Colonic mucosa (tissue), 4 donors: Measurements from ENCODE around the gene CNRIP1. TPM values are rescaled to one million over a fixed set of nuclear protein-coding genes. Genes with fewer than 3 reads are reported as not detected.

Source experiments
- DNase-seq: peaks from one replicate; pipeline ENCODE4 v3.0.0-alpha.2; 2020
- H3K27ac ChIP-seq: fragments of 200-600 bp; one replicate; pipeline ENCODE4 v1.8.0; 2021
- H3K27me3 ChIP-seq: fragments of 200-600 bp; one replicate; pipeline ENCODE4 v1.8.0; 2021
- H3K36me3 ChIP-seq: fragments of 200-600 bp; one replicate; pipeline ENCODE4 v1.8.0; 2021
- H3K4me1 ChIP-seq: fragments of 200-600 bp; one replicate; pipeline ENCODE4 v1.8.0; 2021; ENCODE audit warnings: mild to moderate bottlenecking
- H3K4me3 ChIP-seq: fragments of 200-600 bp; one replicate; pipeline ENCODE4 v1.8.0; 2021
- H3K9ac ChIP-seq, 2 donors: one replicate each; pipeline ENCODE4 v1.7.0; 2013; ENCODE audit warnings: control low read depth in 2 of 2, low read depth in 2 of 2, low read length in 2 of 2
- H3K9me3 ChIP-seq: fragments of 200-600 bp; one replicate; pipeline ENCODE4 v1.8.0; 2021
- CTCF ChIP-seq: fragments of 200-600 bp; IDR thresholded peaks from one replicate; pipeline ENCODE4 v1.8.0; 2022; ENCODE audit warnings: antibody characterized with exemption, mild to moderate bottlenecking
- intact Hi-C: fragments of 100-400 bp; cut with DNase I; formaldehyde crosslinking; loops from one replicate; pipeline ENCODE4 v1.14.1; 2022
- total RNA-seq, 2 donors: library from RNA; stranded (reverse); fragmentation: NEBNext Ultra II Directional in 1 of 2; extraction: Animal tissue kit (Norgen Biotek cat#: 25700) in 1 of 2; gene quantifications; one replicate each; pipeline ENCODE4 v1.2.1, GENCODE V29; 2021
- donor health status: healthy.
- donor health status: DM: no; HTN: no; CAD: no.
- donor health status: DM: no; HTN: no; CAD: no.

The CNRIP1 gene
- total RNA-seq, 2 donors from 2014 or later, result 2.5 to 6.4 TPM

GRCh38 chr2:68328901-68329300 lies 9.2 kb upstream of the CNRIP1 start:
- H3K4me3 ChIP-seq, result no peak overlapping the region
- no peak overlapping the region for H3K27ac ChIP-seq
- no peak for TF ChIP-seq CTCF
- no peaks in the 10 kb centered on the region for H3K9me3 ChIP-seq
- DNase-seq, result no peak
- H3K27me3 ChIP-seq, result no peaks in the 10 kb centered on the region
- no peaks in the 10 kb centered on the region for H3K36me3 ChIP-seq
- intact Hi-C loops, result no loop called here
- H3K9ac ChIP-seq, result no peak overlapping the region
- no peaks in the 10 kb centered on the region for H3K4me1 ChIP-seq

GRCh38 chr2:68325056-68325455 lies 5.3 kb upstream of the CNRIP1 start:
- no peak for TF ChIP-seq CTCF
- intact Hi-C loops, result no loop called here
- H3K9ac ChIP-seq, result no peak overlapping the region

GRCh38 chr2:68320118-68320641 lies 431 bp upstream of the CNRIP1 start:
- H3K27ac ChIP-seq, result peak overlapping the region; percentile 80
- peak; percentile 23 for DNase-seq
- H3K4me1 ChIP-seq, result no peaks in the 10 kb centered on the region
- peaks cover 15% of the 10 kb centered on the region for H3K27me3 ChIP-seq
- intact Hi-C loops, result no loop called here
- peak overlapping the region; percentile 52 for H3K4me3 ChIP-seq
- H3K9ac ChIP-seq, result peak overlapping the region; percentile 21 to 81
- H3K9me3 ChIP-seq, result no peaks in the 10 kb centered on the region
- TF ChIP-seq CTCF, result no peak
- H3K36me3 ChIP-seq, result no peaks in the 10 kb centered on the region

More at GRCh38 chr2:68325056-68325455, 5.3 kb upstream of the CNRIP1 start:
- no peak for DNase-seq
- Histone ChIP-seq H3K27ac (no peak overlapping the region), H3K36me3 (no peaks in the 10 kb centered on the region), H3K9me3 (no peaks in the 10 kb centered on the region), H3K27me3 (no peaks in the 10 kb centered on the region), H3K4me3 (no peak overlapping the region), H3K4me1 (no peaks in the 10 kb centered on the region)

DNA sequence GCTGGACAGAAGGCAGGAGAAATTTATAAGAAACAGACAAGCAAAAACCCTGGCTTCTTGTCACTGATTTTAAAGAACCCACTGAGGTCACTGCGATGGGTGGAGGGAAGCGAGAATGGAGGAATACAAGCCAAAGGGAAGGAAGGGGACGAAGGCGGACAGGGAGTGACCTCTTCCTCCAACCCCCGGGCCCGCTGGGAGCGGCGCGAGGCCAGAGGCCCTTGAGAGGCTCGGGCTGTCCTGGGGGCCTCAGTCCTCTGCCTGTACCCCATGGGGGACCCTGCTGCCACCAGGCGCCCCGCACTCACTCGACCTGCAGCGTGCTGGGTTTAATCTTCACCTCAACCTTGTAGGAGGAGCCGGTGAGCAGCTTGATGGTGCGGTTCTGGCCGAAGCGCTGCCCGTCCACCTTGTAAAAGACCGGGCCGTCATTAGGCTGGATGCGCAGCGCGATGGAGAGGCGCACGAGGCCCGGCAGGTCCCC lies 793 bp downstream of the CNRIP1 start:
- Histone ChIP-seq H3K4me1 (no peaks in the 10 kb centered on the region), H3K9me3 (no peaks in the 10 kb centered on the region), H3K27ac (peak overlapping the region; percentile 80), H3K27me3 (peaks cover 15% of the 10 kb centered on the region), H3K4me3 (peak overlapping the region; percentile 52), H3K36me3 (no peaks in the 10 kb centered on the region), H3K9ac (peak overlapping the region; percentile 48 to 81)
- intact Hi-C loops, result no loop called here
- no peak for TF ChIP-seq CTCF
- DNase-seq, result peak; percentile 20

GRCh38 chr2:68317971-68318913 lies 1.5 kb downstream of the CNRIP1 start:
- intact Hi-C loops, result no loop called here
- Histone ChIP-seq H3K9me3 (no peaks in the 10 kb centered on the region), H3K27ac (peak overlapping the region; percentile 80), H3K9ac (peak overlapping the region; percentile 48 to 81), H3K27me3 (peaks cover 15% of the 10 kb centered on the region), H3K4me1 (no peaks in the 10 kb centered on the region), H3K4me3 (peak overlapping the region; percentile 52), H3K36me3 (no peaks in the 10 kb centered on the region)
- no peak for TF ChIP-seq CTCF
- no peak for DNase-seq
